Subcutaneous abdominal adipose tissue (tissue), 5 donors: Measurements from ENCODE around the gene TNFAIP2.

Experiments
- H3K27ac ChIP-seq: one replicate; pipeline ENCODE4 v1.7.0; 2013; ENCODE audit warnings: low read depth, mild to moderate bottlenecking, inconsistent platforms, low read length, moderate library complexity
- H3K27me3 ChIP-seq, 5 donors: one replicate each; pipeline ENCODE4 v1.7.0; 2013; ENCODE audit warnings: low read length in 5 of 5, inconsistent platforms in 1 of 5; ENCODE audit not compliant: control insufficient read depth in 5 of 5, insufficient read depth in 4 of 5
- H3K36me3 ChIP-seq, 5 donors: one replicate each; pipeline ENCODE4 v1.7.0; 2013; ENCODE audit warnings: low read length in 5 of 5; ENCODE audit not compliant: control insufficient read depth in 5 of 5, insufficient read depth in 5 of 5
- H3K4me1 ChIP-seq, 5 donors: one replicate each; pipeline ENCODE4 v1.7.0; 2013; ENCODE audit warnings: low read length in 5 of 5, mild to moderate bottlenecking in 3 of 5, moderate library complexity in 1 of 5; ENCODE audit not compliant: control insufficient read depth in 5 of 5, insufficient read depth in 5 of 5
- H3K4me3 ChIP-seq, 5 donors: one replicate each; pipeline ENCODE4 v1.7.0; 2013; ENCODE audit warnings: low read length in 5 of 5, low read depth in 1 of 5
- H3K9ac ChIP-seq, 5 donors: one replicate each; pipeline ENCODE4 v1.7.0; 2013; ENCODE audit warnings: low read length in 5 of 5, mild to moderate bottlenecking in 4 of 5, moderate library complexity in 3 of 5
- H3K9me3 ChIP-seq, 5 donors: one replicate each; pipeline ENCODE4 v1.7.0; 2013; ENCODE audit warnings: low read length in 5 of 5; ENCODE audit not compliant: control insufficient read depth in 5 of 5
- donor health status: healthy.
- donor health status: healthy.
- donor health status: healthy.
- donor health status: healthy.
- donor health status: healthy.

Gene TNFAIP2

GRCh38 chr14:103185051-103186029 lies 62.1 kb downstream of the TNFAIP2 start:
- Histone ChIP-seq H3K4me3 (no peak overlapping the region), H3K27ac (no peak overlapping the region), H3K27me3 (peaks cover 0 to 30% (median 23%) of the 10 kb centered on the region in 5 donors), H3K36me3 (no peaks in the 10 kb centered on the region), H3K9me3 (no peaks in the 10 kb centered on the region), H3K9ac (no peak overlapping the region), H3K4me1 (peaks cover 2 to 9% (median 6%) of the 10 kb centered on the region in 5 donors)

- Histone ChIP-seq H3K9me3 (no peaks in the 10 kb centered on the region), H3K36me3 (no peaks in the 10 kb centered on the region), H3K27ac (no peak overlapping the region), H3K4me3 (no peak overlapping the region), H3K9ac (no peak overlapping the region), H3K4me1 (peaks cover 2 to 9% (median 6%) of the 10 kb centered on the region in 5 donors), H3K27me3 (peaks cover 0 to 30% (median 23%) of the 10 kb centered on the region in 5 donors)
These were observed 63.1 kb downstream of the TNFAIP2 start for GRCh38 chr14:103186241-103186822.
